GM12892 (cell line): Measurements from ENCODE around the gene GPN2.

ENCODE experiments used
- POLR2A ChIP-seq: IDR thresholded peaks from 2 replicates; pipeline ENCODE4 v1.6.1; 2011; ENCODE audit warnings: low read depth, low read length, control low read depth
- POLR2AphosphoS5 ChIP-seq: IDR thresholded peaks from 2 replicates; pipeline ENCODE4 v1.6.1; 2011; ENCODE audit warnings: low read depth, low read length, control low read depth

DNA sequence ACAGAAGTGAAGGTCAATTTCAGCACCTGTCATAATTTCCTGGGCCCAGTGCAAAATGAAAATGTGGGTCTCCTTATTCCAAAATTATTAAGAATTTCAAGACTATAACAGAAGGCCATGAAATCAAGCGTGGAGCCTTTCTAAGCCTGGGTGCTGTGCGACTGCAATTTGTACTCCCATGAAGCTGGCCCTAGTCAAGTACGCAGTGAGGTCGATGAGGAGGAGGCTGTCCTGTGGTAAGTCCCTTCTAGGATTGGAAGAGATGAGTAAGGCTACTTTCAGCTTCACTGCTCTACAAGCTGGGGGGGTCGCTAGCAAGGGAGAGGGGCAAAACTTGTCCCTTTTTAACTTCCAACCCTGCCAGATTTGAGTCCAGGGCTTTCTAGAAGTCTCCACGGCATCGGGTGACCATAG is 31.1 kb upstream of the GPN2 start:
- TF ChIP-seq POLR2AphosphoS5: no peak
- no peak for TF ChIP-seq POLR2A
